ENCODE measurements around the gene KLRG1.

KLRG1 gene

DNA sequence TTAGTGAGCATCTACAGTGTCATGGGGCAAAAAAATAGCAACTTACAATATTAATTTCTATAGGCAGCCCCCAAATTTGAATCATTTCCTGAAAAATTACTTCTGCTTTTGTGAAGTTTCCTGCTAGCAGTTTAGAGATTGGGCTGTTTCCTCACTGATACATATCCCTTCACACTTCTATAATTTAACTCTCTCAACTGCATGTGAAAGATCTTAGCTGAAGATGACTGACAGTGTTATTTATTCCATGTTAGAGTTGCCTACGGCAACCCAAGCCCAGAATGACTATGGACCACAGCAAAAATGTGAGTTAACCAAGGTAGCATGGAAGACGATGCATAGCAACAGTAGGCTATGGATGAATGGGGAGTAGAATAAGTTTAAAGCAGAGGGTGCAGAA lies at the start of gene KLRG1:
Gene KLRG1, plus strand, starts transcription at position 134 of the 400 bp plus-strand sequence. Its CDS starts 90 bp downstream, at position 224.
- peak within 1 kb of the TSS in 4 of 5 donors; percentile 12 to 55 (median 20) for H3K9ac ChIP-seq (ENCODE audit: low read length in 5 of 5)
- no peaks in the 10 kb centered on the region for H3K36me3 ChIP-seq (ENCODE audit: control insufficient read depth in 5 of 5, insufficient read depth in 5 of 5, low read length in 5 of 5)
- H3K9me3 ChIP-seq (ENCODE audit: control insufficient read depth in 5 of 5, low read length in 5 of 5): no peaks in the 10 kb centered on the region
- peak within 1 kb of the TSS in 4 of 5 donors; percentile 1 to 53 (median 40) for H3K4me3 ChIP-seq (ENCODE audit: low read depth in 1 of 5, low read length in 5 of 5)
- H3K4me1 ChIP-seq (ENCODE audit: control insufficient read depth in 5 of 5, insufficient read depth in 5 of 5, low read length in 5 of 5): peaks cover 0 to 54% (median 17%) of the 10 kb centered on the region in 5 donors
- peak within 1 kb of the TSS; percentile 32 for H3K27ac ChIP-seq (ENCODE audit: low read depth, low read length)
- H3K27me3 ChIP-seq (ENCODE audit: control insufficient read depth in 5 of 5, insufficient read depth in 4 of 5, low read length in 5 of 5): no peaks in the 10 kb centered on the region

DNA sequence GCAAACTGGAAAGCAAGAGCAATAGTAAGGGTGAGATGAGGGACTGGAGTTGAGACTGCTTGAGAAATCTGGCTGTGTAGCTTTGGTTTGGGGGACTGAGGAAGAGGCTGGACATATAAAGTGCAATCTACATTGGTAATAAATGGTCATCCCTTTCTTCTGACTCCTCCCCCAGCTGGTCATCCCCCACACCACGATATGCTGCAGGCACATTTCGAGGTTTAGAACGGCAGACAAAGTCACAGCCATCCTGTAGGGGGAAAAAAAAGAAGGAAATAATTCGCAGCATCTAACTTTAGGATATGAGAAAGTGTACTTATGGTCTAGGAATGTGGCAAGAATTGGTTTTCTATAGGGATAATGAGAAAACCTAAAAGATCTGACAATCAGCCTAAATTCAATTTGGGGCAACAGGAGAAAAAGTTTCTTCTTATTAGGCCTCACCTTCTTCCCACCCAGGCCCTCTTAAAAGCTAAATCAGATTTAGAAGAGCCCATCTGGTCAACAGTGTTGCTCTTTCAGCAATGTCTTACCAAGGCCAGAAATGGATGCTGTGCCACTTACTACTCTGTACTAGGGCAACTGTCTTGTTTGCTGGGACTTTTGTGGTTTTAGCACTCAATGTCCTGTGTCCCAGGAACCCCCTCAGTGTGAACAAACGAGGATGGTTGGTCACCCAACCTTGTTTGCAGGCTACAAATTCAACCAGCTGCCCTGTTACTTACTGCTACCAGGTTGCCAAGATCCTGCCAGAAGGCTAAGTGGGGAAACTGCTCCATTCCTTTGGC lies 47.5 kb upstream of the KLRG1 start:
- Histone ChIP-seq H3K9me3 (ENCODE audit: control insufficient read depth in 5 of 5, low read length in 5 of 5) (no peaks in the 10 kb centered on the region), H3K27ac (ENCODE audit: low read depth, low read length) (no peak overlapping the region), H3K36me3 (ENCODE audit: control insufficient read depth in 5 of 5, insufficient read depth in 5 of 5, low read length in 5 of 5) (peaks cover 35 to 75% (median 49%) of the 10 kb centered on the region in 5 donors), H3K4me1 (ENCODE audit: control insufficient read depth in 5 of 5, insufficient read depth in 5 of 5, low read length in 5 of 5) (peaks cover 0 to 8% (median 0%) of the 10 kb centered on the region in 5 donors), H3K4me3 (ENCODE audit: low read depth in 1 of 5, low read length in 5 of 5) (no peak overlapping the region), H3K9ac (ENCODE audit: low read length in 5 of 5) (peak overlapping the region in 1 of 5 donors; percentile 17), H3K27me3 (ENCODE audit: control insufficient read depth in 5 of 5, insufficient read depth in 4 of 5, low read length in 5 of 5) (no peaks in the 10 kb centered on the region)

DNA sequence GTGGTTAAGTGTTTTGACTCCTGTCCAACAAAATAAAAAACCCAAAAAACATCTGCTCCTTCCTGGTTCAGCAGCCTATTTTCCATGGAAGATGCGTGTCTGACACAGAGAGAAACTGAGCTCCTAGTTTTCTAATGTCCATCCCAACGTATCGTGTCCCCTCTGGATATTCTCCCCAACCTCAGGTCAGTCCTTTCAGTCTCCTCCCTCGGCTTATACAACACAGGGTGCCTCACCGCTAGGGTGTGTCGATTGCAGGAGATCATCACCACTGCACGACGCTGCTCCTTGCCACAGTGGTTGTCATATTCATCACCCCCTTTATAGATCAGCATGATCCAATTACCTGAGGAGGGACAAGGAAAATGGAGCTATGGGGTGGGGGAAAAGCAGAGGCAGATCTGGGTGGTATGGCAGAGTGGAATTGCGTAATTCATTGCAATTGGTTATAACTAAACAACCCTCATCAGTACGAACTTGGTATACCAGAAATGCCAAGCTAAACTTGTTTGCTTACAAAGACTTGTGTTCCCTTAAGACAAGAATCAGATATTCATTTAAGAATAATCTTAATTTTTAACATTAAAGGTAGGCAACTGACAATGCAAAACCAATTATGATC lies 45.7 kb upstream of the KLRG1 start:
- no peaks in the 10 kb centered on the region for H3K9me3 ChIP-seq (ENCODE audit: control insufficient read depth in 5 of 5, low read length in 5 of 5)
- peaks cover 0 to 25% (median 17%) of the 10 kb centered on the region in 5 donors for H3K4me1 ChIP-seq (ENCODE audit: control insufficient read depth in 5 of 5, insufficient read depth in 5 of 5, low read length in 5 of 5)
- no peak overlapping the region for H3K4me3 ChIP-seq (ENCODE audit: low read depth in 1 of 5, low read length in 5 of 5)
- no peak overlapping the region for H3K9ac ChIP-seq (ENCODE audit: low read length in 5 of 5)
- no peak overlapping the region for H3K27ac ChIP-seq (ENCODE audit: low read depth, low read length)
- no peaks in the 10 kb centered on the region for H3K27me3 ChIP-seq (ENCODE audit: control insufficient read depth in 5 of 5, insufficient read depth in 4 of 5, low read length in 5 of 5)
- peaks cover 33 to 60% (median 42%) of the 10 kb centered on the region in 5 donors for H3K36me3 ChIP-seq (ENCODE audit: control insufficient read depth in 5 of 5, insufficient read depth in 5 of 5, low read length in 5 of 5)

DNA sequence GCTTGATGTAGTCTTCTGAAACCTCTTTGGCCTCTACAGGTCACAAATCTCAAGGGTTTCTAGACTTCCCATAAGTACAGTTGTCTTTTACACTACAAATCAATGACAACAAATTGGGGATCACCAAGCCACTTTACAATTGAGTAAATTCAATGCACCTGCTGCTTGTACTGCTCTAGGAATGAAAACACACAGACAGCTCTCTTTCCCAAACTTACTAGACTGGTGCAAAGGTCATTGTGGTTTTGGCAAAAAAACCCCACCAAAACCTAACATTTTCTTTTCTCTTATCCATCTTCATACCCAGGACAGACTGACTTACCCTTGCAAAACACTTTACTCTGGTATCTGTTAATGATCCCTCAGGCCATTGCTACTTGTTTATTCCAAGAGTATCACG lies 42.6 kb upstream of the KLRG1 start:
- H3K27ac ChIP-seq (ENCODE audit: low read depth, low read length): no peak overlapping the region
- H3K9me3 ChIP-seq (ENCODE audit: control insufficient read depth in 5 of 5, low read length in 5 of 5): no peaks in the 10 kb centered on the region
- H3K9ac ChIP-seq (ENCODE audit: low read length in 5 of 5): no peak overlapping the region
- no peak overlapping the region for H3K4me3 ChIP-seq (ENCODE audit: low read depth in 1 of 5, low read length in 5 of 5)
- H3K36me3 ChIP-seq (ENCODE audit: control insufficient read depth in 5 of 5, insufficient read depth in 5 of 5, low read length in 5 of 5): peaks cover 26 to 48% (median 37%) of the 10 kb centered on the region in 5 donors
- peaks cover 12 to 42% (median 34%) of the 10 kb centered on the region in 5 donors for H3K4me1 ChIP-seq (ENCODE audit: control insufficient read depth in 5 of 5, insufficient read depth in 5 of 5, low read length in 5 of 5)
- peaks cover 0 to 9% (median 0%) of the 10 kb centered on the region in 5 donors for H3K27me3 ChIP-seq (ENCODE audit: control insufficient read depth in 5 of 5, insufficient read depth in 4 of 5, low read length in 5 of 5)

DNA sequence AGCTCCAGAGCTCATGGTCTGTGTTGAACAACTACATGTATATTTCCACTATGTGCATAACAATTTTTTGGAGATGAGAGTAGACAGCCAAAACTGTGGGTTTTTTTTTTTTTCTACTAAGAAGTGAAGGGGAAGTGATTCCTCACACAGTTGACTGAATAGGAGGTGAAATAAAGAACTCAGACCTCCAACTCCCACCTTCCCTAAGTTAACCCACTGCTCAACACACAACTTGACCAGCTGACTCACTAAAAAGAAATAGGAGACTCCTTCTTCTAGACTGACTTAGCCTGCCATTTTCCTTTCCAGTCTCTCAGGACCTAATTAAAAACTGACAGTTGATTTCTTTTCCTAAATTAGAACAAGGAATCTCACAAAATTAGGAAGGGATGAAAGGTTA lies 41.6 kb upstream of the KLRG1 start:
- H3K4me3 ChIP-seq (ENCODE audit: low read depth in 1 of 5, low read length in 5 of 5): no peak overlapping the region
- H3K36me3 ChIP-seq (ENCODE audit: control insufficient read depth in 5 of 5, insufficient read depth in 5 of 5, low read length in 5 of 5): peaks cover 18 to 38% (median 27%) of the 10 kb centered on the region in 5 donors
- H3K27me3 ChIP-seq (ENCODE audit: control insufficient read depth in 5 of 5, insufficient read depth in 4 of 5, low read length in 5 of 5): peaks cover 0 to 9% (median 0%) of the 10 kb centered on the region in 5 donors
- H3K9ac ChIP-seq (ENCODE audit: low read length in 5 of 5): no peak overlapping the region
- peak overlapping the region; percentile 92 for H3K27ac ChIP-seq (ENCODE audit: low read depth, low read length)
- H3K9me3 ChIP-seq (ENCODE audit: control insufficient read depth in 5 of 5, low read length in 5 of 5): no peaks in the 10 kb centered on the region
- peaks cover 12 to 42% (median 34%) of the 10 kb centered on the region in 5 donors for H3K4me1 ChIP-seq (ENCODE audit: control insufficient read depth in 5 of 5, insufficient read depth in 5 of 5, low read length in 5 of 5)

DNA sequence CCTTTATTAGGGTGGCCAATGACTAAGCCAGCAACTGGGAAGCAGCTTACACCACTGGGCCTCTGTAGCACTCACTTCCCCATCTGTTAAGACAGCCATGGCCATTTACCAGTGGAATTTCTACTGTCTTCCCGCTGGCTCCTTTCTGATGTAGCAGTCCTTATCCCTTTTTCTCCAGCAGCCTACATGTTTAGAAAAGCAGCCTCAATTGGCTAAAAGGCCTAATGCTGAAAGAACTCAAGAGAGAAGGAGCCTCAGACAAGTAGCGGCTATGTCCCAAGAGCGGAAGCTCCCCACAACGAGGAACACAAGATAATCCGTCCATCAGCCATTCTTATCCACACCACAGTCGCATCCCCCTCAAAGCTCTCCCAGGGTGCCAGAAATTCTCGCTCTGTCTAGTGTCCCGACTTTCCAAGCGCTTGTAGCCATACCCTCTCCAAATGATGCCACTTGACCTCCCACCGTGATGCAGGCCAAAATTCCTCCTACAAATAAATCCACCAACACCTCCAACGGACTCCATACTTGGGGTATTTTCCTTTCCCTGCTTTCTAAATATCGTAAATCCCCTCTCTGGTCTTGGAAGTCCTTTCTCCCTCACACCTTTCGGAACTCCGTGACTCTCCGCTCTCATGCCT lies 40.5 kb upstream of the KLRG1 start:
- peaks cover 0 to 9% (median 0%) of the 10 kb centered on the region in 5 donors for H3K27me3 ChIP-seq (ENCODE audit: control insufficient read depth in 5 of 5, insufficient read depth in 4 of 5, low read length in 5 of 5)
- H3K4me3 ChIP-seq (ENCODE audit: low read depth in 1 of 5, low read length in 5 of 5): peak overlapping the region; percentile 77 to 92 (median 89)
- peaks cover 12 to 42% (median 34%) of the 10 kb centered on the region in 5 donors for H3K4me1 ChIP-seq (ENCODE audit: control insufficient read depth in 5 of 5, insufficient read depth in 5 of 5, low read length in 5 of 5)
- peak overlapping the region; percentile 92 for H3K27ac ChIP-seq (ENCODE audit: low read depth, low read length)
- H3K36me3 ChIP-seq (ENCODE audit: control insufficient read depth in 5 of 5, insufficient read depth in 5 of 5, low read length in 5 of 5): peaks cover 13 to 29% (median 17%) of the 10 kb centered on the region in 5 donors
- no peaks in the 10 kb centered on the region for H3K9me3 ChIP-seq (ENCODE audit: control insufficient read depth in 5 of 5, low read length in 5 of 5)
- H3K9ac ChIP-seq (ENCODE audit: low read length in 5 of 5): peak overlapping the region; percentile 87 to 98 (median 96)

DNA sequence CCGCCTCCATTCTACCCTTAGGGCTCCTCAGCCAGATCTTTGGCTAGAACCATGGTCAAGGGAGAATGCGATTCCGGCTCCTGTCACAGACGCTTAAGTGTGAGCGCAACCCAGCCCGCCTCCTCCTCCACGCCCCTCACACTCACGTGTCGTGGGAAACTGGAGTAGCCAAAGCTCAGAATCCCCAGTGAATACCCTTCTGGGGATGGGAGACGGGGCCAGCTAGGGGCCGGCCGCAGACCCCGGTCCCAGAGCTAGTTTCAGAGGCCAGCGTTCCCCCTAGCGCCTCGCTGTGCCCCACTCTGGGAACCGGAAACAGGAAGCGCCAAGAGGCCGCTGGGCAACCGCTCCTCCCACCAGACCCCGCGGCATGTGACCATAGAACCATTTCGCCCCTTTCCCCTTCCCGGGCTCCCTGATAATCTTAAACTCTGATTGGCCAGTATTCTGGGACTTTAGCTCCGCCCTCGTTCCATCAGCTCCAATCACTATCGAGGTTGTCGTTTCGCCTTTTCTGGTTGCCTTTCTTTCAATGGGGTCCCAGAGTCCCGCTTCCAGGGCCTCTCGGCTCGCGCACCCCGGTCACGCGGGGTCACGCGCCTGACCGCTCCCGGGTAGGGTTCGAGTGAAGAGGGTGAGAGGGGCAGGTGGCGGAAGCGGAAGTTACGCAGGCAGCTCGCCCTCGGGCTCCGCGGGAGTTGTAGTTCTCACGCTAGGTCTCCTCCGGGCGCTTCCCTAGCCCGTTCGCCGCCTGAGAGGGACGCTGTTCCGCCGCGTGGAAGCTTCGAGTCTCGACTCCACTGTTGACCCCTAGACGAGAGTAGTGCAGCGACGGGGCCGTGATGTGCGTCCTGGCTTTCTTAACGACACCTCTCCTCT lies 39.8 kb upstream of the KLRG1 start, which contains the start of gene M6PR:
Gene M6PR, minus strand, starts transcription at position 304 of the 879 bp plus-strand sequence. CDS start 3,241 bp downstream, outside the sequence.
- peaks cover 0 to 9% (median 0%) of the 10 kb centered on the region in 5 donors for H3K27me3 ChIP-seq (ENCODE audit: control insufficient read depth in 5 of 5, insufficient read depth in 4 of 5, low read length in 5 of 5)
- H3K4me3 ChIP-seq (ENCODE audit: low read depth in 1 of 5, low read length in 5 of 5): peak within 1 kb of the TSS; percentile 77 to 96 (median 89)
- peak within 1 kb of the TSS; percentile 87 to 98 (median 96) for H3K9ac ChIP-seq (ENCODE audit: low read length in 5 of 5)
- H3K27ac ChIP-seq (ENCODE audit: low read depth, low read length): peak within 1 kb of the TSS; percentile 92
- peaks cover 12 to 42% (median 34%) of the 10 kb centered on the region in 5 donors for H3K4me1 ChIP-seq (ENCODE audit: control insufficient read depth in 5 of 5, insufficient read depth in 5 of 5, low read length in 5 of 5)
- no peaks in the 10 kb centered on the region for H3K9me3 ChIP-seq (ENCODE audit: control insufficient read depth in 5 of 5, low read length in 5 of 5)
- peaks cover 6 to 24% (median 10%) of the 10 kb centered on the region in 5 donors for H3K36me3 ChIP-seq (ENCODE audit: control insufficient read depth in 5 of 5, insufficient read depth in 5 of 5, low read length in 5 of 5)

DNA sequence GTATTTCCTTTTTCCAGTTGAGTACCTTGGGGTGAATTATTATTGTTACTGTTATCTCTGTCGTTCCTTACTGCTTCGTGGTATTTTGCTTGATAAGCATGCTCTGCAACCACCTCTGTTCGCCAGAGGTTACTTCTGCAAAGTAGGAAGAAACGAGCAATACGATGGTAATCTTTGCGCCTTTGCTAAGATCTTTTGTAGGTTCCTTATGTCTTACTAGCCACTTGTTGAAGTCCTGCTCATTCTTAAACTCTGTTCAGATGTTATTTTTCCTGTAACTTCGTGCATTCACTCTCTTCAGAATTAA lies 39.2 kb upstream of the KLRG1 start:
- Histone ChIP-seq H3K27me3 (ENCODE audit: control insufficient read depth in 5 of 5, insufficient read depth in 4 of 5, low read length in 5 of 5) (peaks cover 0 to 9% (median 0%) of the 10 kb centered on the region in 5 donors), H3K9ac (ENCODE audit: low read length in 5 of 5) (peak overlapping the region; percentile 87 to 98 (median 96)), H3K36me3 (ENCODE audit: control insufficient read depth in 5 of 5, insufficient read depth in 5 of 5, low read length in 5 of 5) (peaks cover 4 to 18% (median 6%) of the 10 kb centered on the region in 5 donors), H3K27ac (ENCODE audit: low read depth, low read length) (peak overlapping the region; percentile 92), H3K4me3 (ENCODE audit: low read depth in 1 of 5, low read length in 5 of 5) (peak overlapping the region; percentile 77 to 96 (median 89)), H3K9me3 (ENCODE audit: control insufficient read depth in 5 of 5, low read length in 5 of 5) (no peaks in the 10 kb centered on the region), H3K4me1 (ENCODE audit: control insufficient read depth in 5 of 5, insufficient read depth in 5 of 5, low read length in 5 of 5) (peaks cover 12 to 42% (median 34%) of the 10 kb centered on the region in 5 donors)
